Mesothelial cell of epicardium (in vitro differentiated cells): ENCODE data around the gene PPP1R3F. TPM values are rescaled to one million over a fixed set of nuclear protein-coding genes. Genes with fewer than 3 reads are reported as not detected.
"Not testable (repeated sequence)": the region's sequence is repeated elsewhere in the genome, so short reads cannot be mapped to it uniquely, and the experiment has no call there.

Source experiments
- DNase-seq, 2 experiments: peaks; one replicate each; pipeline ENCODE4 v3.0.0; 2021; ENCODE audit warnings: low spot score in 2 of 2; ENCODE audit not compliant: unreplicated experiment in 2 of 2
- H3K27ac Mint-ChIP-seq: 2 replicates; pipeline ENCODE4 v1.8.0; 2021; ENCODE audit warnings: mixed read lengths
- H3K27me3 Mint-ChIP-seq: 2 replicates; pipeline ENCODE4 v1.8.0; 2021; ENCODE audit warnings: low read depth, mixed read lengths
- H3K36me3 Mint-ChIP-seq: 2 replicates; pipeline ENCODE4 v1.8.0; 2021; ENCODE audit warnings: mixed read lengths
- H3K4me1 Mint-ChIP-seq: 2 replicates; pipeline ENCODE4 v1.8.0; 2021; ENCODE audit warnings: mixed read lengths
- H3K4me3 Mint-ChIP-seq: 2 replicates; pipeline ENCODE4 v1.8.0; 2021; ENCODE audit warnings: mild to moderate bottlenecking, moderate library complexity, mixed read lengths
- H3K9me3 Mint-ChIP-seq: 2 replicates; pipeline ENCODE4 v1.8.0; 2021; ENCODE audit warnings: mixed read lengths
- total RNA-seq: library from RNA; stranded (reverse); gene quantifications from 3 replicates; pipeline ENCODE4 v1.2.1, GENCODE V29; 2021
- TF ChIP-seq, protein P1 (sequence below): fragments of 200-600 bp; sonication (generic); IDR thresholded peaks from one replicate; pipeline ENCODE4 v1.5.0; 2021; ENCODE audit warnings: antibody characterized with exemption; ENCODE audit not compliant: unreplicated experiment

The PPP1R3F gene
- total RNA-seq, 1 donor from 2014 or later: 8.9 TPM

DNA sequence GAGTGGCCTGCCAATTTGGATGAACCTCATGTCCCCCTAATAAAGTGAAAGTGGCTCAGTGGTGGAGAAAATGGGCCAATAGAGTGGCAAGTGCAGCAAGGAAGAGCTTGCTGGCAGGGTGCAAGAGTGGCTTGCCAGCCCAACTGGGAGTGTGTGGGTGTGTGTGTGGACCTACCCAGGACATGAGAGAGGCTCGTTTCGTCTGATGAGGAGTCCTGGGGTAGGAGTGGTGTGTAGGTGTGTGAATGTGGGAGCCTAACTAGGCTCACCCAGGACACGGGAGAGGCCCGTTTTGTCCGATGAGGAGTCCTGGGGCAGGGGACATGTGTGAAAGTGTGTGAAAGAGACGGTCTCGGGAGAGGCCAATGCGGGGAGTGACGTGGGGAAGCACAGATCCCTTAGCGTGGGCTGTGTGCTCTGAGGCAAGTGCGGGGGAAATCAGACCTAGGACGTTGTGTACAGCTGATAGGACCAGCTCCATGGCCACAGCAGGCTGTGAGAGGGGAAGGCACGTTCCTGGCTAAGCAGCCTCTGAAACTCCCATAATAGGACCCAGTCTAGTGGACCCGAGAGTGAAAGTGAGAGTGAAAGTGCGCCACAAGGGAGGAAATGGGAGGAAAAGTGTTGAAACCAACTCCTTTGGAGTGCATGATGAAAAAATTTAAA is 39.1 kb downstream of the PPP1R3F start:
- peak overlapping the region; percentile 47 for H3K4me3 Mint-ChIP-seq
- TF ChIP-seq, protein P1, sequence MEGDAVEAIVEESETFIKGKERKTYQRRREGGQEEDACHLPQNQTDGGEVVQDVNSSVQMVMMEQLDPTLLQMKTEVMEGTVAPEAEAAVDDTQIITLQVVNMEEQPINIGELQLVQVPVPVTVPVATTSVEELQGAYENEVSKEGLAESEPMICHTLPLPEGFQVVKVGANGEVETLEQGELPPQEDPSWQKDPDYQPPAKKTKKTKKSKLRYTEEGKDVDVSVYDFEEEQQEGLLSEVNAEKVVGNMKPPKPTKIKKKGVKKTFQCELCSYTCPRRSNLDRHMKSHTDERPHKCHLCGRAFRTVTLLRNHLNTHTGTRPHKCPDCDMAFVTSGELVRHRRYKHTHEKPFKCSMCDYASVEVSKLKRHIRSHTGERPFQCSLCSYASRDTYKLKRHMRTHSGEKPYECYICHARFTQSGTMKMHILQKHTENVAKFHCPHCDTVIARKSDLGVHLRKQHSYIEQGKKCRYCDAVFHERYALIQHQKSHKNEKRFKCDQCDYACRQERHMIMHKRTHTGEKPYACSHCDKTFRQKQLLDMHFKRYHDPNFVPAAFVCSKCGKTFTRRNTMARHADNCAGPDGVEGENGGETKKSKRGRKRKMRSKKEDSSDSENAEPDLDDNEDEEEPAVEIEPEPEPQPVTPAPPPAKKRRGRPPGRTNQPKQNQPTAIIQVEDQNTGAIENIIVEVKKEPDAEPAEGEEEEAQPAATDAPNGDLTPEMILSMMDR: no peak
- H3K27ac Mint-ChIP-seq: peak overlapping the region; percentile 99
- H3K27me3 Mint-ChIP-seq: no peaks in the 10 kb centered on the region
- peaks cover 40% of the 10 kb centered on the region for H3K4me1 Mint-ChIP-seq
- H3K36me3 Mint-ChIP-seq: no peaks in the 10 kb centered on the region
- peaks cover 15% of the 10 kb centered on the region for H3K9me3 Mint-ChIP-seq
- no peak for DNase-seq

DNA sequence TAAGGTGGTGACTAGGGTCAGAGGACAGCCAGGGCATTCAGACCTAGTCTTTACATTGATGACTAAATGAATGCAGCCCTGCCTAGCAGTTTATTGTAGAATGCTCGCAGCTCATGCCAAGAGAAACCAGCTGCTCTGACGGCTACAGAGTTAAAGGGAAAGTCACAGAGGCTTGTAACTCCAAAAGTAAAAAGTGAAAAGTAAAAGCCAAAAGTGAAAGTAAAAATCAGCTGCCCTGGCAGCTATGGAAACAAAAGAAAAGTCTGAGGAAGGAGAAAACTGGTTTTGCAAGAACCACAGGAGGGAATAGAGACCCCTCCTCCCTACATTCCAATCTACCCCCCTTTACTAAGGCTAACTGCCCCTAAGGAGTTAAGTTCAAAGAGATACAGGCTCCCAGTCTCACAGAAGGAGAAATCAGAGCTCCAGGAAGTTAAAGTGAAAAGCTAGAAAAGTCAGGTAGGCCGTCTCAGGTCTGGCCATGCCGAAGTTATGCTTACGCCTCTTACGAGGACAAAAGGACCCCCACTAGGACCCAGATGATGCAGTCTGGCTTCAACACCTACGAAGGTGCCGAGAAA is 39.9 kb downstream of the PPP1R3F start:
- H3K27me3 Mint-ChIP-seq: no peaks in the 10 kb centered on the region
- H3K36me3 Mint-ChIP-seq: no peaks in the 10 kb centered on the region
- H3K4me1 Mint-ChIP-seq: peaks cover 40% of the 10 kb centered on the region
- TF ChIP-seq, protein P1: no peak
- H3K27ac Mint-ChIP-seq: peak overlapping the region; percentile 99
- H3K4me3 Mint-ChIP-seq: peak overlapping the region; percentile 47
- no peak for DNase-seq
- peaks cover 15% of the 10 kb centered on the region for H3K9me3 Mint-ChIP-seq

DNA sequence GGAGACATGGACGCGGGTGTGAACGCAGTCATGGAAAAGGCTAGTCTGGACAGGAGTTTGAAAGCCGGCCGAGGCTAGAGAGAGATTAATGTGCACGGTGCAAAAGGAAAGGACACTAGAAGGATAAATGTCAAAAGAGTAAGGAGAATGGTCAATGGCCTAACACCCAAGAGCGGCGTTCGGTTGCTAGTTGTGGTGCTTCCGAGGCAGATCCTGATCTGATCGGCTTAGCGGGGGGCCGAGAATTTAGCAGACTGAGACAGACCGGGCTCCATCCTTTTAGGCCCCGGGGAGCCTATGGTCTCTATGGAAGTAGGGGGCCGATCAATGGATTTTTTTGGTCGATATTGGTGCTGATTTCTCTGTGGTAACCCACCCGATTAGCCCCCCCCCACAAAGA is 40.8 kb downstream of the PPP1R3F start:
- Mint-ChIP-seq H3K36me3 (no peaks in the 10 kb centered on the region), H3K9me3 (peaks cover 18% of the 10 kb centered on the region), H3K27me3 (no peaks in the 10 kb centered on the region), H3K27ac (peak overlapping the region; percentile 99), H3K4me1 (peaks cover 40% of the 10 kb centered on the region), H3K4me3 (no peak overlapping the region)
- no peak for DNase-seq
- TF ChIP-seq, protein P1: no peak

DNA sequence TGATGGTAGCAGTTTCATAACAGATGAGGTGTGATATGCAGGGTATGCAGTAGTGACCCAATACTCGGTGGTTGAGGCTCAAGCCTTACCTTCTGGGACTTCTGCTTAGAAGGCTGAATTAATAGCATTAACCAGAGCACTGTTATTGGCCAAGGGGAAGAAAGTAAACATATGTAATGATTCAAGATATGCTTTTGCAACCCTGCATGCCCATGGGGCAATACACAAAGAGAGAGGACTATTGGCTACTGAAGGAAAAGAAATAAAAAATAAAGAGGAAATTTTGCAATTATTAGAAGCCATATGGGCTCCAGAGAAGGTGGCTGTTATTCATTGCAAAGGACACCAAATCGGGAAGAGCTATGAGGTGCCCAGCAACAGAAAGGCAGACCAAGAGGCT is 42.6 kb downstream of the PPP1R3F start:
- Mint-ChIP-seq H3K27ac (no peak overlapping the region), H3K27me3 (no peaks in the 10 kb centered on the region), H3K4me1 (peaks cover 45% of the 10 kb centered on the region), H3K9me3 (peaks cover 18% of the 10 kb centered on the region), H3K36me3 (no peaks in the 10 kb centered on the region), H3K4me3 (no peak overlapping the region)
- TF ChIP-seq, protein P1: no peak
- DNase-seq: no peak

DNA sequence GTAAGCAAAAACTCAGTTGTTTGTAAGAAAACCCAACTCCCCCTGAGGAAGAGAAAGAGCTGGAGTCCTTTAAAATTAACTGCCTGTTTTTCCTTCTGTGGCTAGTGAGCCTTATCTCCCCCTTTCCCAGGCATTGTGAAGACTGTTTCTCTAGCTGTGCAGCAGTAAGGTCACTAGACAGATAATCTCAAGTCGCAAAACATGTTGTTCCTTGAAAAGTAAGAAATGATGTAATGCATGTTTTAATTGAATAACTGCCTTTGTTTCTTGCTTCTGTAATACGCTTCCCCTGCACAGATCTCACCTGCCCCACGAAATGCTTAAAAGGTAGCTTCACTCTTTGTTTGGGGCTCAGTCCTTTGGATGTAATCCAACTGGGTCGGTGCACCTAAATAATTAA is 46.5 kb downstream of the PPP1R3F start:
- Mint-ChIP-seq H3K27me3 (no peaks in the 10 kb centered on the region), H3K27ac (no peak overlapping the region), H3K4me3 (no peak overlapping the region), H3K36me3 (no peaks in the 10 kb centered on the region), H3K4me1 (peaks cover 13% of the 10 kb centered on the region), H3K9me3 (peaks cover 9% of the 10 kb centered on the region)
- TF ChIP-seq, protein P1: no peak
- DNase-seq: no peak

DNA sequence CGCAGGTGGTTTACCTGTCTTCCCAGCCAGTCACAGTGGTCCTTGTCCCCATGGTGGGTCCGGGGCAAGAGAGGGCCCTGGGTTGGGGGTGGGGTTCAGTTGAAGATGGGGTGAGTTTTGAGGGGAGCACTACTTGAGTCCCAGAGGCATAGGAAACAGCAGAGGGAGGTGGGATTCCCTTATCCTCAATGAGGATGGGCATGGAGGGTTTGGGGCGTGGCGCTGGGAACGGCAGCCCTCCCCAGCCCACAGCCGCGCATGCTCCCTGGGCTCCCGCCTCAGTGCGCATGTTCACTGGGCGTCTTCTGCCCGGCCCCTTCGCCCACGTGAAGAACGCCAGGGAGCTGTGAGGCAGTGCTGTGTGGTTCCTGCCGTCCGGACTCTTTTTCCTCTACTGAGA is 52.1 kb downstream of the PPP1R3F start, which contains the start of gene GAGE12J:
Gene GAGE12J, plus strand, starts transcription at position 301 of the 400 bp plus-strand sequence. CDS start 1,157 bp downstream, outside the sequence.
- not testable (repeated sequence) for H3K27ac Mint-ChIP-seq, DNase-seq, H3K27me3 Mint-ChIP-seq, H3K36me3 Mint-ChIP-seq, H3K9me3 Mint-ChIP-seq, H3K4me1 Mint-ChIP-seq, H3K4me3 Mint-ChIP-seq

DNA sequence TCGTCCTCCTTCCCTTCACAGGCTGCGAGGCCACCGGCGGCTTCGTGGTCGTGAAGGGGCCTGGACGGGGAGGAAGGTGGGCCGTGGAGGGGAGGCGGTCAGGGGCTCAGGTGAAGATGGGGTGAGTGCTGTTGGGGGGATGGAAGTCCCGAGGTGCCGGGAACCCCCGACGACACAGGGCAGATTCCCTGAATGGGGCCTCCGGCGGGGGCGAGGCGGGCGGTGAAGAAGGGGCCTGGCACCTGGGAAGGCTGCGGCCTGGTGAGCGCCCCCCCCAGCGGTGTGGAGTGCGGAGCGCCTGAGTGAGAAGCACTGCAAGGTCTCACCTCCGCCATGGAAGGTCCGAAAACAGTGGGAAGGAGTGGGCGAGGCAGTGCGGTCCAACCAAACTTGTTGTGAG is 52.7 kb downstream of the PPP1R3F start:
- not testable (repeated sequence) for H3K4me1 Mint-ChIP-seq, DNase-seq, H3K27ac Mint-ChIP-seq, H3K9me3 Mint-ChIP-seq, H3K4me3 Mint-ChIP-seq, H3K36me3 Mint-ChIP-seq, H3K27me3 Mint-ChIP-seq

DNA sequence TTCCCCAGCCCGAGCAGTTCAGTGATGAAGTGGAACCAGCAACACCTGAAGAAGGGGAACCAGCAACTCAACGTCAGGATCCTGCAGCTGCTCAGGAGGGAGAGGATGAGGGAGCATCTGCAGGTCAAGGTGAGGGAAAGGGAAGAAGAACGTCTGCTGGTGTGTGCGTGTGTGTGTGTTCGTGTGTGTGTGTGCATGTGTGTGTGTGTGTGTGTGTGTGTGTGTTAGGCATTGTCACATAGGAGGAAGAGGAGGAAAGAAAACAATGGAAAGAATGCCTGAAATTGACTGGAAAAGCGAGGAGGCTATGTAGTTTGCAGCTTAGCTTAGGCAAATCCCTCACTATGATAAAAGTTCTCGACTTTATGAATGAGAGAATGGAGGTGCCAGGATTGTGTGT is 54.1 kb downstream of the PPP1R3F start:
- H3K27ac Mint-ChIP-seq, H3K36me3 Mint-ChIP-seq, H3K9me3 Mint-ChIP-seq, H3K4me3 Mint-ChIP-seq, H3K27me3 Mint-ChIP-seq, H3K4me1 Mint-ChIP-seq, DNase-seq: not testable (repeated sequence)

DNA sequence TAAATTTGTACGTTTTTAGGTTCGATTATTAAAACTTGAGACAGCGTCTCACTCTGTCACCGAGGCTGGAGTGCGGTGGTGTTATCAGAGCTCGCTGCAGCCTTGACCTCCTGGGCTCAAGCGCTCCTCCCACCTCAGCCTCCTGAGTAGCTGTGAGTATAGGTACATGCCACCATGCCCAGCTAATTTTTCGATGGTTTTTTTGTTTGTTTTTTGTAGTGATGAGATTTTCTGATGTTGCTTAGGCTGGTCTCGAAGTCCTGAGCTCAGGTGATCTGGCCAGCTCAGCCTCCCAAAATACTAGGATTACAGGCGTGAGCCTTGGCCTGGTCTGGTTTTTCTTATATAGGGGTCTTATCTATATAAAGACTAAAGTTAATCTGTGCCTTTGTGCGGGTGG is 60.8 kb downstream of the PPP1R3F start:
- not testable (repeated sequence) for H3K9me3 Mint-ChIP-seq, DNase-seq, H3K36me3 Mint-ChIP-seq, H3K4me1 Mint-ChIP-seq, H3K27ac Mint-ChIP-seq, H3K27me3 Mint-ChIP-seq, H3K4me3 Mint-ChIP-seq
